NK-92 treated with Interleukin-12 subunit alpha and Interleukin-12 subunit beta, amount 100 ng/mL, for 24 hours (cell line): Measurements from ENCODE around the gene PFN2.
"Not testable (repeated sequence)": the region's sequence is repeated elsewhere in the genome, so short reads cannot be mapped to it uniquely, and the experiment has no call there.

Experiments used
- DNase-seq: peaks from one replicate; lab custom pipeline; 2025; lab: John Stamatoyannopoulos, UW

PFN2 gene

GRCh38 chr3:149968216-149968615 lies 2.5 kb downstream of the PFN2 start:
- no peak for DNase-seq

DNA sequence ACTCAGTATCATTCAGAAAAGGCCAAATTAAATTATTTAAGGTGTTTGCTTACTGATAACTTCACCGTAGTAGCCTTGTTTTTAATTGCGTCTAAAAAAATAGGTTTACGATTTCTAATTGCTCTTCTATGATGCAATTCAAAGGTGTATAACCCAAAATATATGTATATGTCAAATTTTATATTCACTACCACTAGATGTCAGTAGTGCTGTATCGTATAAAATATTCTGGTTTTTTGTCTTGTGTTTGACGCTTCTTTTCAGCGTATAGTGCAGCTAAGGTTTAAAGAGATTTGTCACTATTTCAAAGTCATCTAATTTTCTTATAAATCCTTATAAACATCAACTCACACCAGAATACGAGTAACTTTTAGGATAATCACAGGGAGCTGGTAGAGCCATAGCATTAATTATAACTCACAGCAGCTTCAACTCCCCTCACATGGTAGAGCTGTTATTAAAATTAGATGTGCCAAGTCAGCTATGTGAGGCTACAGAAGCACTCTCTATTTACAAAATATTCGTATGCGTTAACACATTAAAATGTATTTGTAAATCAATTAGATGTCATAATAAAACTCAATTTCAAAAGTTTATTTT lies 3.5 kb downstream of the PFN2 start:
- DNase-seq, result no peak

DNA sequence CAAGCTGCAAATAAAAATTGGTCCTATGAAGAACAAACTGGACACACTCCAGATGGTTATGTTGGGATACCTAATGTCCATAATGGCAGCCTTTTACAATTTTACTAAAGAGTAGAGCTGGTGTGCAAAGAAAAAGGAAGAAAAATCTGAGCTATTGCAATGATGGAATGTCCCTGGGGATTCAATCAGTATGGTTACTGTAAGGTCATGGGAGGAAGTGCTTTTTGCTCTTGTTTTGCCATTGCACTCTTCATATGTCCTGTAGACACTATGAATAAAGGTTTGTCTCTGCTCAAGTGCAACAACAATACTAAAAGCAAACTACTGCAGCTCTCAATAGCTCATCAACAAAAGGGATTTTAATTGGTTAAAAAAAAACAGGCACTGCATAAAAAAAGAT lies 5.4 kb downstream of the PFN2 start:
- DNase-seq, result no peak

DNA sequence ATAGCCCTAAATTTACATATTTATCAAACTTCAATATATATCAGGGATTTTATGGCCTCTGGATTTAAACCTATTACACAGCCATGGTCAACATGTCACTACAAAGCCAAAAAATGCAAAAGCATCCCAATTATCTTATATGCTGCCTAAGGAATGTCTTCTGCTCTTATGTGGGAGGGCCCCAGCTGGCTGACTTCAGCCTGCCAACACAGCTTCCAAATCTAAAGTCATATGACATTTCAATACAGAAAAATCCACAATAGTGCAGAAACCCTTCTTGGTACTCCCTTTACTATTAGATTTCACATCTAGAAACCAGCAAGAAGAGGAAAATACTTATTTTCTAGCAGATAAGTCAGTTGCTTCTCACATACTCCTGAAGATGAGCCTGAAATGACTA lies 6.4 kb downstream of the PFN2 start:
- no peak for DNase-seq

- no peak for DNase-seq
Measured at GRCh38 chr3:149963485-149963884, 7.2 kb downstream of the PFN2 start.

GRCh38 chr3:149959443-149959842 lies 11.3 kb downstream of the PFN2 start:
- DNase-seq, result no peak

GRCh38 chr3:149958171-149958796 lies 12.4 kb downstream of the PFN2 start:
- DNase-seq, result no peak

DNA sequence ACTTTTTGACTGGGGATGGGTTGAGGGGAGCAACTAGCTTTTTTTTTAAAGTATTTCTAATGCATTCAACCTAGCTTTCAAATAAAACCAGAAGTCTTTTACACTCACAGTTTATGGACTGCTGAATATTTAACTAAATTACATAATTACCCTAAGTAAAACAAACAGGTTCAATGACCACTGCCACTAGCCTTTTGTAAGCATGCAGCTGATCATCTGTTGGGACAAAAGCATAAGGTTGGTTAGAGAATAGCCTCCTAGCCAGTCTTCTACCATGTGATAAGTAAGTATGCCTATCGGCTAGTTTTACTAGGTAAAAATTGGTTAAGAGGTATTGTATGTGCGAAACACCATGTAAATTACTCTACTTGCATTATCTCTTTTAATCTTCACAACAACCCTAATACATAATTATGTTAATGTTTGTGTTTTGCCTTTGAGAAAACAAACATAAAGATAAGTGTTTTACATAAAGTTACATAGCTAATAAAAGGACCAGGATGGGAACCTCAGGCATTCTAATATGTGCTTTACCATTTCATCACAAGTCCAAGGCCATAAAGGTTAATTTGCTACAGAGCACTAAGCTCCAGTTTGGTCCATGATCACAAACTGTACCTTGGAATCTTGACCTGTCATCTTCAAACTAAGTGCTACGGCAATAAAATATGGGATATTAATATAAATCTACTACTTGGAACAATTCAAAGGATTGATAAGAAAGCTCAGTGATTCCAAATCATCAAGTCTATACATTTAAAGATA lies 13.2 kb downstream of the PFN2 start:
- no peak for DNase-seq

GRCh38 chr3:149955449-149955848 lies 15.2 kb downstream of the PFN2 start:
- DNase-seq, result no peak

GRCh38 chr3:149954812-149955211 lies 15.9 kb downstream of the PFN2 start:
- DNase-seq, result no peak

DNA sequence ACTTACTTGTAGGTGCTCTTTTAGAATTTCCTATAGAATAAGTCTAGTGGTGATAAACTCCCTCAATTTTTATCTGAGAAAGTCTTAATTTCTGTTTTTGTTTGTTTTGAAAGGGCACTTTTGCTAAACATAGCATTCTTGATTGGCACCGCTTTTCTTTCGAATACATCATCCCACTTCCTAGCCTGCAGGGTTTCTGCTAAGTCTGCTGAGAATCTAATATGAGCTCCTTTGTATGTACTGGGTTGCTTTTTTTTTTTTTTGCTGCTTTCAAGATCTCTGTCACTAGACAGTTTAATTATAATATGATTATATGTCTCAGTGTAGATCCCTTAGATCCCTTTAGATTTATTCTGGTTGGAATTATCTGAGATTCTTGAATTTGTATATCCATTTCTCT lies 21.5 kb downstream of the PFN2 start:
- DNase-seq, result no peak

DNA sequence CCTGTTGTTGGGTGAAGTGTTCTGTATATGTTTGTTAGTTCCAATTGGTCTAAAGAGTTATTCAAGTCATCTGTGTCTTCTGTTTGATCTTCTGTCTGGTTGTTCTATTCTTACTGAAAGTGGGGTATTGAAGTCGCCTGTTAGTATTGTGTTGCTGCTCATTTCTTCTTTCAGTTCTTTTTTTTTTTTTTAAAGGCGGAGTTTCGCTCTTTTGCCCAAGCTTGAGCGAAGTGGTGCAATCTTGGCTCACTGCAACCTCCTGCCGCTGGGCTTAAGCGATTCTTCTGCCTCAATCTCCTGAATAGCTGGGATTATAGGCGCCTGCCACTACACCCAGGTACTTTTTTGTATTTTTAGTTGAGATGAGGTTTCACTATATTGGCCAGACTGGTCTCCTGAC lies 23.5 kb downstream of the PFN2 start:
- DNase-seq, result no peak

DNA sequence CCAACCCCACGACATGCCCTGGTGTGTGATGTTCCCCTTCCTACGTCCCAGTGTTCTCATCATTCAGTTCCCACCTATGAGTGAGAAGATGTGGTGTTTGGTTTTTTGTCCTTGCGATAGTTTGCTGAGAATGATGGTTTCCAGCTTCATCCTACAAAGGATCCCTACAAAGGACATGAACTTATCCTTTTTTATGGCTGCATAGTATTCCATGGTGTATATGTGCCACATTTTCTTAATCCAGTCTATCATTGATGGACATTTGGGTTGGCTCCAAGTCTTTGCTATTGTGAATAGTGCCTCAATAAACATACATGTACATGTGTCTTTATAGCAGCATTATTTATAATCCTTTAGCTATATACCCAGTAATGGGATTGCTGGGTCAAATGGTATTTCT lies 26.7 kb downstream of the PFN2 start:
- not testable (repeated sequence) for DNase-seq

GRCh38 chr3:149942409-149942808 lies 28.3 kb downstream of the PFN2 start:
- no peak for DNase-seq

- no peak for DNase-seq
Measured at GRCh38 chr3:149941946-149942345, 28.7 kb downstream of the PFN2 start.

- DNase-seq, result no peak
Measured at GRCh38 chr3:149941186-149941585, 29.5 kb downstream of the PFN2 start.

GRCh38 chr3:149938392-149939055 lies 32.2 kb downstream of the PFN2 start:
- DNase-seq, result not testable (repeated sequence)

DNA sequence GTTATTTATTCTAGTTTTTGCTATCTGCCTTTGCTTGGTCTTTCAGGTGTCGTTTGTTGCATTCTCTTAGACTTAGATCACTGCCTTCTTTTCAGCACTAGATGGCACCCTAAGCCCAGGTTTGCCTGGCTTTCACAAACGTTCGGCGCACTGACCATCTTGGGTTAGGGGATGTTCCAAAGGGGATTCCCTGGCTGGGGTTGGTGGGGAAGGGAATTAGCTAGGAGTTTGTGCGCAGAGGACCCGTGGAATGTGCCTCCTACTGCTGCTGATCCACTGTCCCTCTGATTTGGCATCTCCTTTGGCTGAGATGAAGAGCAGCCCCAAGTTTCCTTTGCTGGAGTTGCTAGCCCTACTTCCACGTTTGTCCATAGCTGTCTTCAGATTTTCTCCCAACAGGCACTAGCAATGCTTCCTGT lies 33.9 kb downstream of the PFN2 start:
- peak; percentile 3 for DNase-seq

GRCh38 chr3:149934524-149934923 lies 36.2 kb downstream of the PFN2 start:
- DNase-seq, result no peak

GRCh38 chr3:149933858-149934257 lies 36.8 kb downstream of the PFN2 start:
- no peak for DNase-seq

DNA sequence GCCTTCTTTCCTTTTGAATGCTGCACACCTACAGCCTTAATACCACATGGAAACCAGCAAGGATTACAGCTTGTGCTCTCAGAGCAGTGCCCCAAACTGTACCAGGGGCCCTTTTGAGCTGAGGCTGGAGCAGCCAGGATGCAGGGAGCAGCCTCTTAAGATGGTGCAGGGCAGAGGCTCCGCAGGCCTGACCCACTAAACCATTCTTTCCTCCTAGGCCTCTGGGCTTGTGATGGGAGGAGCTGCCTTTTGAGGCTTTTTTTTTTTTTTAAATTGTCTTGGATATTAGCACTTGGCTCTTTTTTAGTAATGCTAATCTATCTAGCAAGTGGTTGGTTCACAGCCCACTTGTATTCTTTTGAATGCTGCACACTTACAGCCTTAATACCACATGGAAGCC lies 37.7 kb downstream of the PFN2 start:
- no peak for DNase-seq

GRCh38 chr3:149920119-149920518 lies 50.6 kb downstream of the PFN2 start:
- DNase-seq, result no peak

GRCh38 chr3:149919509-149919908 lies 51.2 kb downstream of the PFN2 start:
- DNase-seq, result no peak
